ENCODE measurements around the gene NDST1.

- TF ChIP-seq EZH2 (IDR thresholded peaks at IDR 0.05; ENCODE audit: insufficient read depth, poor library complexity, severe bottlenecking) (no peak), EZH2phosphoT487 (IDR thresholded peaks at IDR 0.05; ENCODE audit: insufficient read depth, low read depth) (no peak)
These were observed 95.1 kb downstream of the NDST1 start for GRCh38 chr5:150603052-150603451.

All from GM23248 (cell line).